HepG2 (cell line): ENCODE data around the gene LCORL. TPM values are rescaled to one million over a fixed set of nuclear protein-coding genes. Genes with fewer than 3 reads are reported as not detected.
A peak's percentile ranks its signal among the peaks of the same experiment; 100 is the strongest.

Experiments used
- ATAC-seq: fragments of 200-7000 bp; cut with Tn5 transposase; 3 replicates; pipeline ENCODE4 v1.9.1; 2020; ENCODE audit warnings: mild to moderate bottlenecking, moderate library complexity
- BruUV-seq: library from RNA; stranded (reverse); fragments of 400-500 nt; replicated peaks from 2 replicates; lab custom pipeline; 2021; lab: Mats Ljungman, UMichigan
- CTCF ChIA-PET: fragments of 300-600 bp; formaldehyde crosslinking; extraction: SDS; loops from one replicate; lab custom pipeline; 2021; ENCODE audit warnings: low total read pairs, inconsistent platforms, low intra/inter-chr PET ratio; lab: Yijun Ruan, JAX
- POLR2A ChIA-PET: fragments of 350-600 bp; sonication (Branson Sonifier 250); formaldehyde crosslinking; loops from one replicate; lab custom pipeline; 2020; ENCODE audit warnings: antibody characterized with exemption, inconsistent platforms; lab: Yijun Ruan, JAX
- DNase-seq: peaks from one replicate; pipeline ENCODE4 v3.0.0-alpha.2; 2015; ENCODE audit warnings: low spot score
- FAIRE-seq: peaks from 3 replicates; lab custom pipeline; 2011; peaks lifted over from hg19 to GRCh38; lab: Jason Lieb, UNC
- H2AFZ ChIP-seq: one replicate; pipeline ENCODE4 v1.6.1; 2011; ENCODE audit warnings: low read length, inconsistent platforms
- H3K27ac ChIP-seq: fragments of 300-600 bp; 3 replicates; pipeline ENCODE4 v1.8.0; 2011; ENCODE audit warnings: mixed run types, mild to moderate bottlenecking, mixed read lengths, low read length, inconsistent platforms; ENCODE audit not compliant: insufficient read depth; ENCODE audit errors: extremely low read length
- H3K27me3 ChIP-seq, 2 experiments: fragments of 200-600 bp in 1 of 2; 2 replicates in 1 of 2; 3 replicates in 1 of 2; pipeline versions ENCODE4 v1.6.0 to v1.8.0; 2011; ENCODE audit warnings: low read length in 2 of 2, mild to moderate bottlenecking in 2 of 2, moderate library complexity in 2 of 2, inconsistent platforms in 1 of 2; ENCODE audit not compliant: insufficient read depth in 2 of 2, control insufficient read depth in 1 of 2
- H3K36me3 ChIP-seq, 2 experiments: fragments of 200-600 bp in 1 of 2; replicated peaks in 1 of 2; 2 replicates in 1 of 2; 3 replicates in 1 of 2; pipeline versions ENCODE4 v1.5.1 to v1.8.0; 2011; ENCODE audit warnings: low read length in 2 of 2, inconsistent platforms in 1 of 2; ENCODE audit not compliant: insufficient read depth in 2 of 2, control insufficient read depth in 1 of 2
- H3K4me1 ChIP-seq: 2 replicates; pipeline ENCODE4 v1.5.1; 2012; ENCODE audit warnings: low read length, inconsistent platforms; ENCODE audit not compliant: insufficient read depth
- H3K4me2 ChIP-seq: 2 replicates; pipeline ENCODE4 v1.6.0; 2011; ENCODE audit warnings: low read depth, low read length, inconsistent platforms
- H3K4me3 ChIP-seq, 3 experiments: fragments of 200-600 bp in 1 of 3; sonication (generic), shearing (Covaris generic) in 1 of 3; replicated peaks in 1 of 3; 2 replicates each; pipeline ENCODE4 v1.5.1; 2011 to 2016; ENCODE audit warnings: low read length in 3 of 3, inconsistent platforms in 2 of 3, low read depth in 2 of 3, mild to moderate bottlenecking in 2 of 3, control low read depth in 1 of 3, mixed read lengths in 1 of 3; ENCODE audit not compliant: insufficient read depth in 1 of 3
- H3K79me2 ChIP-seq: one replicate; pipeline ENCODE4 v1.6.1; 2011; ENCODE audit warnings: low read length, inconsistent platforms; ENCODE audit not compliant: insufficient read depth
- H3K9ac ChIP-seq: 2 replicates; pipeline ENCODE4 v1.6.0; 2011; ENCODE audit warnings: mild to moderate bottlenecking, low read depth, low read length, inconsistent platforms; ENCODE audit not compliant: insufficient read depth
- H3K9me3 ChIP-seq: 2 replicates; pipeline ENCODE4 v1.5.1; 2012; ENCODE audit warnings: mild to moderate bottlenecking, low read length
- H4K20me1 ChIP-seq: 2 replicates; pipeline ENCODE4 v1.6.0; 2011; ENCODE audit warnings: inconsistent platforms, mild to moderate bottlenecking, low read length, moderate library complexity; ENCODE audit not compliant: insufficient read depth
- CEBPB ChIP-seq: IDR thresholded peaks from 2 replicates; pipeline ENCODE4 v1.6.1; 2011; ENCODE audit warnings: low read depth, low read length, improper control_type of control experiment, borderline replicate concordance
- TBL1XR1 ChIP-seq: fragments of 150-350 bp; IDR thresholded peaks from 2 replicates; pipeline ENCODE4 v1.6.1; 2014; ENCODE audit warnings: borderline replicate concordance, low read length; ENCODE audit not compliant: partially characterized antibody
- ZNF136 ChIP-seq: sonication (generic); formaldehyde crosslinking; IDR thresholded peaks from 2 replicates; pipeline ENCODE4 v1.8.1; 2022; ENCODE audit warnings: low read depth, mild to moderate bottlenecking, moderate library complexity, missing genetic modification reagents
- ZNF317 ChIP-seq: sonication (generic); formaldehyde crosslinking; IDR thresholded peaks from 2 replicates; pipeline ENCODE4 v1.5.0; 2020; ENCODE audit warnings: mild to moderate bottlenecking, missing genetic modification reagents
- WGBS: methylation state at CpG from one replicate; pipeline ENCODE4 v1.1.6; 2017; ENCODE audit warnings: low lambda C conversion rate; 5-methylcytosine and 5-hydroxymethylcytosine counted together
- in situ Hi-C: cut with HindIII; loops from 2 replicates; pipeline ENCODE4 v1.10.0; 2017; ENCODE audit warnings: low pct_unique_long_range_greater_than_20kb; ENCODE audit not compliant: extremely low pct_ligation_motif_present
- intact Hi-C: fragments of 100-400 bp; cut with micrococcal nuclease; formaldehyde crosslinking; loops from one replicate; pipeline ENCODE4 v1.10.0; 2022; ENCODE audit not compliant: unreplicated experiment
- polyA plus RNA-seq, 8 experiments: library from polyadenylated mRNA; depleted of rRNA in 3 of 8; stranded (reverse) in 7 of 8; unstranded in 1 of 8; fragments of >200 nt; fragmentation: Illumina TruSeq in 4 of 8; extraction: Trizol in 4 of 8; gene quantifications; 2 replicates each; pipeline versions ENCODE4 v1.2.1 to v1.2.3, GENCODE V29; 2011 to 2016; ENCODE audit warnings: low read depth in 4 of 8, missing spikeins in 1 of 8, mixed read lengths in 1 of 8; ENCODE audit not compliant: insufficient read depth in 1 of 8
- total RNA-seq, 5 experiments: library from RNA; depleted of rRNA; stranded (reverse); fragments of >200 nt; fragmentation: Illumina TruSeq; extraction: Trizol; gene quantifications; 2 replicates each; pipeline ENCODE4 v1.2.3, GENCODE V29; 2016; ENCODE audit warnings: low read depth in 1 of 5

Gene LCORL
- total and polyA plus RNA-seq, 2 of the 13 experiments (the other 11 are each of a cell fraction or from before 2014, with no cell fraction given), result 5.3 to 14.5 TPM

DNA sequence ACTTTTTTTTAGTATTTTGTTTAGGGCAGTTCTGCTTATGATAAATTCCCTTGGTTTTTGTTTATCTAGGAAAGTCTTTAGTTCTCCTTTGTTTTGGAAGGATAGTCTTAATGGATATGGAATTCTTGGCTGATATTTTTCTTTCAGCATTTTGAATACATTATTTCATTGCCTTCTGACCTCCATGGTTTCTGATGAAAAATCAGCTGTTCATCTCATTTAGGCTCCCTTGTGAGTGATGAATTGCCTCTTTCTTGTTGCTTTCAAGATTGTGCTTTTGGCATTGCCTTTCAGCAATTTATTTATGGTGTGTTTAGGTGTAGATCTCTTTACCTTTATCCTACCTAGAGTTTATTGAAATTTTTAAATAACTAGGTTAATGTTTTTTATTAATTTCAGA lies 41.5 kb upstream of the LCORL start:
- H3K9me3 ChIP-seq, result no peaks in the 10 kb centered on the region; the same call in 1 of the 2 replicates
- no peak for DNase-seq
- H3K27me3 ChIP-seq, result no peaks in the 10 kb centered on the region
- no TSS peak for BruUV-seq
- TF ChIP-seq ZNF317 (CRISPR knock-in tag) (peak; percentile 98), ZNF136 (CRISPR knock-in tag) (no peak)
- TF ChIP-seq, all 625 proteins: peak for 1
- Histone ChIP-seq H3K9ac (no peak overlapping the region), H3K4me1 (no peaks in the 10 kb centered on the region), H4K20me1 (no peaks in the 10 kb centered on the region), H3K36me3 (no peaks in the 10 kb centered on the region), H3K4me3 (no peak overlapping the region), H3K4me2 (no peak overlapping the region), H3K27ac (no peak overlapping the region), H3K79me2 (no peaks in the 10 kb centered on the region), H2AFZ (no peak overlapping the region)
- CTCF ChIA-PET, result no interaction called here
- POLR2A ChIA-PET, result no interaction called here
- ATAC-seq (no peak), FAIRE-seq (no peak)
- in situ Hi-C loops, result no loop called here
- intact Hi-C loops, result no loop called here

DNA sequence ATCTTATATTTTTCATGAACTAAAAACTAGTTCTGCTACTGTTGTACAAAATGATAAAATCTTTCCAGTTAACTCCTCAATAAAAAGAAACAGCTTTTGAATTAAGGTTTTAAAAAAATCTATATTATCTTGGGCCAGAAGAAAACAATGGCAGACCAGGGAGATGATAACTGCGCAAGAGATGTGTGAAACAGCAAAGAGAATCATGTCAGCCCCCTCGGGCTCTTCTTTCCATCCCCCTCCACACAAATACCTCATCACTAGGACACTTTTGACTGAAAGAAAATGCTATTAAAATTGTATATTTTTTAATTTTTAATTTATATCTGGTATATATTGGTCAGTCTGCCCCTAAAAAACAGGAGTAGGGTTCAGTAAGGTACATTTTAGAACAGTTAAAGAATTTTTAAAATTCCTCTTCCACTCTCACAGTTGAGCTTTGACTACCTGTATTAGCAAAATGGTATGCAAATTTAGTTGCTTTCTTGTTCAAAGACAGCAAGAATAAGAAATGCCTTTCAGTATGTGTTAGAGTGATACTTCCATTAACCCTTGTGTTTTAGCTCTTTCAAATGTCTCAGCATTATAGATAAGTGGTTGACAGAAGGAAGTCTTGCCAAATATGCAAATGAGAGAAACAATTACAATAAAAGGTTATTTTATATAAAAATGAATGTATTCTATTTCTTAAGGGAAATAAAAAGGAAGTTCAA lies 36.4 kb upstream of the LCORL start:
- BruUV-seq, result no TSS peak
- CTCF ChIA-PET, result no interaction called here
- 49% methylated on average over 2 of the region's 2 CpGs for WGBS

More for the DNA sequence above, 36.4 kb upstream of the LCORL start:
- Histone ChIP-seq H2AFZ (no peak overlapping the region), H3K27me3 (no peaks in the 10 kb centered on the region), H3K4me1 (no peaks in the 10 kb centered on the region), H3K4me3 (peak overlapping the region in 2 of 3 experiments; percentile 33 to 57; a peak in 3 of 6 replicates), H3K79me2 (no peaks in the 10 kb centered on the region), H3K36me3 (no peaks in the 10 kb centered on the region), H3K9ac (no peak overlapping the region), H3K27ac (no peak overlapping the region), H3K4me2 (peak overlapping the region; percentile 57), H4K20me1 (no peaks in the 10 kb centered on the region), H3K9me3 (no peaks in the 10 kb centered on the region)
- in situ Hi-C loops (no loop called here), intact Hi-C loops (no loop called here)
- ATAC-seq (no peak), FAIRE-seq (no peak), DNase-seq (no peak)
- POLR2A ChIA-PET, result no interaction called here
- TF ChIP-seq TBL1XR1, result no peak
- 0 out of 2 replicates have a peak, but pooled peaks have one; percentile 23 for TF ChIP-seq CEBPB
